CD4-positive, alpha-beta T cell (primary cell): ENCODE measurements around the gene TMEM170B. TPM values are rescaled to one million over a fixed set of nuclear protein-coding genes. Genes with fewer than 3 reads are reported as not detected.
A peak's percentile ranks its signal among the peaks of the same experiment; 100 is the strongest.

Source experiments
- ATAC-seq: fragments of 200-7000 bp; cut with Tn5 transposase; one replicate; pipeline ENCODE4 v1.10.0; 2022; ENCODE audit warnings: mild to moderate bottlenecking; ENCODE audit not compliant: poor library complexity
- CTCF ChIA-PET: fragments of 350-600 bp; sonication (Branson Sonifier 250); formaldehyde crosslinking; loops from one replicate; lab custom pipeline; 2021; ENCODE audit warnings: antibody characterized with exemption, inconsistent platforms; lab: Charles Lee
- POLR2A ChIA-PET: fragments of 350-600 bp; sonication (Branson Sonifier 250); formaldehyde crosslinking; loops from one replicate; lab custom pipeline; 2021; ENCODE audit warnings: antibody characterized with exemption, inconsistent platforms; lab: Charles Lee
- DNase-seq, 14 experiments: peaks; one replicate each; pipeline ENCODE4 v3.0.0-alpha.2; 2013 to 2020; ENCODE audit warnings: mixed read lengths in 2 of 14
- H3K27ac ChIP-seq, 2 donors: one replicate each; pipeline versions ENCODE4 v1.5.1 to v1.7.0; 2013; ENCODE audit warnings: low read length in 2 of 2, low read depth in 1 of 2, mild to moderate bottlenecking in 1 of 2
- H3K27me3 ChIP-seq, 2 experiments: 1 replicate in 1 of 2; 2 replicates in 1 of 2; pipeline versions ENCODE4 v1.6.1 to v1.7.0; 2013; ENCODE audit warnings: low read length in 2 of 2, control low read depth in 1 of 2, mild to moderate bottlenecking in 1 of 2, moderate library complexity in 1 of 2; ENCODE audit not compliant: insufficient read depth in 2 of 2, control insufficient read depth in 1 of 2
- H3K36me3 ChIP-seq: one replicate; pipeline ENCODE4 v1.6.1; 2013; ENCODE audit warnings: low read length, control low read depth; ENCODE audit not compliant: insufficient read depth
- H3K4me1 ChIP-seq: one replicate; pipeline ENCODE4 v1.6.1; 2013; ENCODE audit warnings: low read length, control low read depth; ENCODE audit not compliant: insufficient read depth
- H3K4me3 ChIP-seq: one replicate; pipeline ENCODE4 v1.5.1; 2013; ENCODE audit warnings: mild to moderate bottlenecking, low read length, moderate library complexity
- H3K9me3 ChIP-seq, 2 experiments: 1 replicate in 1 of 2; 2 replicates in 1 of 2; pipeline versions ENCODE4 v1.6.1 to v1.7.0; 2013; ENCODE audit warnings: low read length in 2 of 2, mild to moderate bottlenecking in 2 of 2, control low read depth in 1 of 2, moderate library complexity in 1 of 2; ENCODE audit not compliant: control insufficient read depth in 1 of 2, insufficient read depth in 1 of 2
- H3K27ac Mint-ChIP-seq: one replicate; pipeline ENCODE4 v1.8.0; 2020; ENCODE audit warnings: mixed read lengths
- H3K27me3 Mint-ChIP-seq: one replicate; pipeline ENCODE4 v1.8.0; 2021; ENCODE audit warnings: mixed read lengths
- H3K36me3 Mint-ChIP-seq: one replicate; pipeline ENCODE4 v1.8.0; 2021; ENCODE audit warnings: low read depth, mixed read lengths
- H3K4me1 Mint-ChIP-seq: one replicate; pipeline ENCODE4 v1.8.0; 2021; ENCODE audit warnings: low read depth, mixed read lengths
- H3K4me3 Mint-ChIP-seq: one replicate; pipeline ENCODE4 v1.8.0; 2020; ENCODE audit warnings: mild to moderate bottlenecking, mixed read lengths
- H3K9me3 Mint-ChIP-seq: one replicate; pipeline ENCODE4 v1.8.0; 2020; ENCODE audit warnings: mixed read lengths
- CTCF ChIP-seq: fragments of 200-600 bp; IDR thresholded peaks from one replicate; pipeline ENCODE4 v1.8.0; 2022; ENCODE audit warnings: antibody characterized with exemption, mild to moderate bottlenecking
- intact Hi-C, 2 experiments: fragments of 100-400 bp; cut with DNase I in 1 of 2; cut with micrococcal nuclease in 1 of 2; formaldehyde crosslinking; loops; one replicate each; pipeline versions ENCODE4 v1.15.1 to v1.9.0; 2023 to 2025; cut with DNase I, micrococcal nuclease
- polyA plus RNA-seq, 2 donors: library from polyadenylated mRNA; unstranded; fragments of 120-200 nt; gene quantifications; one replicate each; pipeline ENCODE4 v1.2.1, GENCODE V29; 2013
- total RNA-seq, 174 experiments: library from RNA in 2 of 174; stranded (reverse) in 2 of 174; gene quantifications; one replicate each; pipeline ENCODE4 v1.2.3 and lab custom pipeline; 2021 to 2026

The TMEM170B gene
- total RNA-seq (1 to 10 TPM; 1.9 to 2.1 TPM), total RNA-seq (lab: John Stamatoyannopoulos, UW) (2.7 to 23.9 (median 11.1) reads per million in 172 experiments)
- polyA plus RNA-seq (2013, experiment 1 of 2) = 3.6 TPM
- 3.1 TPM for polyA plus RNA-seq (2013, experiment 2 of 2)

GRCh38 chr6:11537229-11538051 is at the start of gene TMEM170B:
TMEM170B (plus strand) TSS chr6:11537749; CDS start chr6:11538278, 529 bp downstream.
- no peaks in the 10 kb centered on the region for H3K9me3 Mint-ChIP-seq
- Histone ChIP-seq H3K9me3 (no peaks in the 10 kb centered on the region), H3K36me3 (no peaks in the 10 kb centered on the region), H3K27ac (peak within 1 kb of the TSS in 1 of 2 donors; percentile 47), H3K4me3 (peak within 1 kb of the TSS; percentile 73), H3K27me3 (no peaks in the 10 kb centered on the region), H3K4me1 (peaks cover 14% of the 10 kb centered on the region)
- H3K36me3 Mint-ChIP-seq = no peaks in the 10 kb centered on the region
- no peak for TF ChIP-seq CTCF
- ChIA-PET CTCF (no interaction called here), POLR2A (no interaction called here)
- intact Hi-C loops = loop anchor here (2.0 to 10.0 kb wide), 9 partner anchors 40 to 843 kb away; partner anchors contain the start of genes C6orf52 (in 2 of the 2), NEDD9 (in 2 of the 2), PAK1IP1 (in 2 of the 2) and MAK (in 1 of the 2)
- H3K27me3 Mint-ChIP-seq = peaks cover 6% of the 10 kb centered on the region
- H3K4me3 Mint-ChIP-seq = peak within 1 kb of the TSS; percentile 93
- ATAC-seq = peak; percentile 92
- peak; percentile 94 to 99 (median 97) for DNase-seq
- H3K4me1 Mint-ChIP-seq = peaks cover 28% of the 10 kb centered on the region
- H3K27ac Mint-ChIP-seq = peak within 1 kb of the TSS; percentile 84

GRCh38 chr6:11490996-11491395 is 46.6 kb upstream of the TMEM170B start:
- H3K27ac ChIP-seq = no peak overlapping the region
- no peak for TF ChIP-seq CTCF
- H3K4me3 Mint-ChIP-seq = no peak overlapping the region
- H3K27me3 ChIP-seq = no peaks in the 10 kb centered on the region
- H3K4me3 ChIP-seq = no peak overlapping the region
- H3K27ac Mint-ChIP-seq = no peak overlapping the region
- H3K27me3 Mint-ChIP-seq = no peaks in the 10 kb centered on the region
- intact Hi-C loops = loop anchor here (10.0 kb wide), 2 partner anchors 536 to 976 kb away; no protein-coding TSS in a partner anchor
- H3K4me1 ChIP-seq = no peaks in the 10 kb centered on the region
- POLR2A ChIA-PET = no interaction called here
- H3K36me3 ChIP-seq = no peaks in the 10 kb centered on the region
- H3K9me3 ChIP-seq = no peaks in the 10 kb centered on the region
- ATAC-seq = no peak
- no peaks in the 10 kb centered on the region for H3K36me3 Mint-ChIP-seq
- DNase-seq = no peak
- CTCF ChIA-PET = no interaction called here
- H3K9me3 Mint-ChIP-seq = no peaks in the 10 kb centered on the region
- no peaks in the 10 kb centered on the region for H3K4me1 Mint-ChIP-seq

GRCh38 chr6:11491596-11492463 is 45.7 kb upstream of the TMEM170B start:
- Histone ChIP-seq H3K4me1 (no peaks in the 10 kb centered on the region), H3K27ac (no peak overlapping the region), H3K27me3 (no peaks in the 10 kb centered on the region), H3K4me3 (no peak overlapping the region), H3K36me3 (no peaks in the 10 kb centered on the region), H3K9me3 (no peaks in the 10 kb centered on the region)
- no peaks in the 10 kb centered on the region for H3K36me3 Mint-ChIP-seq
- H3K9me3 Mint-ChIP-seq = no peaks in the 10 kb centered on the region
- no peaks in the 10 kb centered on the region for H3K4me1 Mint-ChIP-seq
- no peaks in the 10 kb centered on the region for H3K27me3 Mint-ChIP-seq
- intact Hi-C loops = loop anchor here (1.0 to 10.0 kb wide), 3 partner anchors 348 to 977 kb away; no protein-coding TSS in a partner anchor
- TF ChIP-seq CTCF = no peak
- ChIA-PET CTCF (no interaction called here), POLR2A (no interaction called here)
- DNase-seq = peak in 1 of 14 experiments; percentile 16
- no peak overlapping the region for H3K4me3 Mint-ChIP-seq
- H3K27ac Mint-ChIP-seq = no peak overlapping the region
- ATAC-seq = no peak
